IMR-90 (cell line): ENCODE data around the gene MFAP2. TPM values are rescaled to one million over a fixed set of nuclear protein-coding genes. Genes with fewer than 3 reads are reported as not detected.

ENCODE experiments used
- ATAC-seq: fragments of 200-7000 bp; cut with Tn5 transposase; 2 replicates; pipeline ENCODE4 v1.9.1; 2020; ENCODE audit warnings: low read depth, mild to moderate bottlenecking, moderate library complexity
- BruUV-seq: library from RNA; stranded (reverse); fragments of 400-500 nt; replicated peaks from 2 replicates; lab custom pipeline; 2021; lab: Mats Ljungman, UMichigan
- CTCF ChIA-PET: fragments of 300-600 bp; formaldehyde crosslinking; extraction: SDS; loops from one replicate; lab custom pipeline; 2021; ENCODE audit warnings: antibody characterized with exemption; lab: Yijun Ruan, JAX
- POLR2A ChIA-PET: fragments of 300-600 bp; sonication (Branson Sonifier 250); formaldehyde crosslinking; loops from one replicate; lab custom pipeline; 2022; ENCODE audit warnings: antibody characterized with exemption; ENCODE audit not compliant: unreplicated experiment; lab: Charles Lee
- DNase-seq: peaks from one replicate; pipeline ENCODE4 v3.0.0; 2013
- H2AFZ ChIP-seq: replicated peaks from 2 replicates; pipeline ENCODE3; 2013; ENCODE audit warnings: low read length, mild to moderate bottlenecking; ENCODE audit not compliant: poor library complexity
- H2AK5ac ChIP-seq: 2 replicates; pipeline ENCODE4 v1.6.1; 2013; ENCODE audit warnings: low read depth, low read length, inconsistent platforms
- H2AK9ac ChIP-seq: replicated peaks from 2 replicates; pipeline ENCODE3; 2013; ENCODE audit warnings: mild to moderate bottlenecking, low read depth, low read length, moderate library complexity; ENCODE audit not compliant: poor library complexity
- H2BK120ac ChIP-seq: 2 replicates; pipeline ENCODE4 v1.6.1; 2013; ENCODE audit warnings: low read depth, low read length, inconsistent platforms
- H2BK15ac ChIP-seq: 3 replicates; pipeline ENCODE4 v1.6.1; 2013; ENCODE audit warnings: low read depth, low read length, inconsistent platforms
- H2BK20ac ChIP-seq: 2 replicates; pipeline ENCODE4 v1.6.1; 2013; ENCODE audit warnings: low read depth, mild to moderate bottlenecking, inconsistent platforms, low read length, moderate library complexity
- H2BK5ac ChIP-seq: 2 replicates; pipeline ENCODE4 v1.6.1; 2013; ENCODE audit warnings: mild to moderate bottlenecking, low read depth, low read length, inconsistent platforms; ENCODE audit not compliant: poor library complexity, severe bottlenecking
- H3K14ac ChIP-seq: replicated peaks from 2 replicates; pipeline ENCODE4 v1.6.1; 2013; ENCODE audit warnings: low read depth, low read length, inconsistent platforms
- H3K18ac ChIP-seq: 2 replicates; pipeline ENCODE4 v1.6.1; 2013; ENCODE audit warnings: low read depth, low read length, control low read depth
- H3K23ac ChIP-seq: 2 replicates; pipeline ENCODE4 v1.6.1; 2013; ENCODE audit warnings: low read depth, low read length, inconsistent platforms
- H3K27ac ChIP-seq: 2 replicates; pipeline ENCODE4 v1.5.1; 2013; ENCODE audit warnings: mild to moderate bottlenecking, control low read depth, low read length; ENCODE audit not compliant: insufficient read depth
- H3K27me3 ChIP-seq: 2 replicates; pipeline ENCODE4 v1.6.1; 2013; ENCODE audit warnings: low read length; ENCODE audit not compliant: control insufficient read depth, insufficient read depth
- H3K36me3 ChIP-seq: 2 replicates; pipeline ENCODE4 v1.6.1; 2013; ENCODE audit warnings: low read length, mixed read lengths; ENCODE audit not compliant: control insufficient read depth, insufficient read depth
- H3K4ac ChIP-seq: 2 replicates; pipeline ENCODE4 v1.6.1; 2013; ENCODE audit warnings: low read depth, low read length, inconsistent platforms
- H3K4me1 ChIP-seq: 2 replicates; pipeline ENCODE4 v1.6.1; 2013; ENCODE audit warnings: low read length, mixed read lengths; ENCODE audit not compliant: control insufficient read depth, insufficient read depth
- H3K4me2 ChIP-seq: 2 replicates; pipeline ENCODE4 v1.6.1; 2013; ENCODE audit warnings: low read depth, mild to moderate bottlenecking, control low read depth, low read length, moderate library complexity
- H3K4me3 ChIP-seq: 2 replicates; pipeline ENCODE4 v1.5.1; 2013; ENCODE audit warnings: low read depth, mild to moderate bottlenecking, control low read depth, low read length, moderate library complexity; ENCODE audit not compliant: insufficient read depth
- H3K56ac ChIP-seq: 2 replicates; pipeline ENCODE4 v1.6.1; 2013; ENCODE audit warnings: low read length, inconsistent platforms; ENCODE audit not compliant: insufficient read depth; ENCODE audit errors: extremely low read depth
- H3K79me1 ChIP-seq, 2 experiments: 2 replicates each; pipeline ENCODE4 v1.6.1; 2013; ENCODE audit warnings: low read length in 2 of 2, inconsistent platforms in 1 of 2, low read depth in 1 of 2
- H3K9ac ChIP-seq: 2 replicates; pipeline ENCODE4 v1.6.1; 2013; ENCODE audit warnings: low read depth, low read length, control low read depth
- H3K9me1 ChIP-seq: 2 replicates; pipeline ENCODE4 v1.6.1; 2013; ENCODE audit warnings: low read length, inconsistent platforms; ENCODE audit not compliant: insufficient read depth
- H3K9me3 ChIP-seq: 2 replicates; pipeline ENCODE4 v1.6.1; 2013; ENCODE audit warnings: low read length; ENCODE audit not compliant: control insufficient read depth, insufficient read depth
- H4K20me1 ChIP-seq: 2 replicates; pipeline ENCODE4 v1.6.1; 2013; ENCODE audit warnings: low read length, inconsistent platforms; ENCODE audit not compliant: insufficient read depth
- H4K5ac ChIP-seq: 2 replicates; pipeline ENCODE4 v1.6.1; 2013; ENCODE audit warnings: mild to moderate bottlenecking, low read depth, low read length, control low read depth
- H4K8ac ChIP-seq, 2 experiments: 2 replicates each; pipeline ENCODE4 v1.6.1; 2013; ENCODE audit warnings: low read depth in 2 of 2, low read length in 2 of 2, control low read depth in 1 of 2, inconsistent platforms in 1 of 2
- H4K91ac ChIP-seq: 2 replicates; pipeline ENCODE4 v1.6.1; 2013; ENCODE audit warnings: low read depth, low read length, inconsistent platforms; ENCODE audit not compliant: insufficient read depth
- BHLHE40 ChIP-seq: fragments of 150-350 bp; IDR thresholded peaks from 2 replicates; pipeline ENCODE4 v1.6.1; 2016; ENCODE audit warnings: mild to moderate bottlenecking, low read depth, low read length
- CEBPB ChIP-seq: IDR thresholded peaks from 2 replicates; pipeline ENCODE4 v1.6.1; 2012; ENCODE audit warnings: low read depth, low read length, improper control_type of control experiment
- CHD1 ChIP-seq: IDR thresholded peaks from 2 replicates; pipeline ENCODE4 v1.6.1; 2012; ENCODE audit warnings: low read depth, low read length, improper control_type of control experiment
- CTCF ChIP-seq: conservative IDR thresholded peaks from 2 replicates; pipeline ENCODE4 v1.5.1; 2012; ENCODE audit warnings: mild to moderate bottlenecking, low read depth, low read length, improper control_type of control experiment
- FOS ChIP-seq: fragments of 150-350 bp; IDR thresholded peaks from 2 replicates; pipeline ENCODE4 v1.6.1; 2016; ENCODE audit warnings: low read depth, low read length
- MAFK ChIP-seq: IDR thresholded peaks from 2 replicates; pipeline ENCODE4 v1.6.1; 2012; ENCODE audit warnings: low read depth, low read length, improper control_type of control experiment
- MAZ ChIP-seq: IDR thresholded peaks from 2 replicates; pipeline ENCODE4 v1.6.1; 2012; ENCODE audit warnings: low read depth, mild to moderate bottlenecking, low read length, improper control_type of control experiment, moderate library complexity, borderline replicate concordance
- MXI1 ChIP-seq: IDR thresholded peaks from 2 replicates; pipeline ENCODE4 v1.6.1; 2012; ENCODE audit warnings: low read depth, mild to moderate bottlenecking, low read length, moderate library complexity, borderline replicate concordance
- NFE2L2 ChIP-seq: fragments of 150-350 bp; IDR thresholded peaks from 2 replicates; pipeline ENCODE4 v1.6.1; 2016; ENCODE audit warnings: low read depth, mild to moderate bottlenecking, low read length
- RAD21 ChIP-seq: IDR thresholded peaks from 2 replicates; pipeline ENCODE4 v1.6.1; 2012; ENCODE audit warnings: low read length, improper control_type of control experiment
- RCOR1 ChIP-seq: IDR thresholded peaks from 2 replicates; pipeline ENCODE4 v1.6.1; 2012; ENCODE audit warnings: mild to moderate bottlenecking, low read length, improper control_type of control experiment; ENCODE audit not compliant: insufficient replicate concordance
- SMC3 ChIP-seq: fragments of 150-350 bp; IDR thresholded peaks from 2 replicates; pipeline ENCODE4 v1.6.1; 2016; ENCODE audit warnings: low read depth, mild to moderate bottlenecking, antibody characterized with exemption, low read length, moderate library complexity
- USF2 ChIP-seq: fragments of 150-350 bp; IDR thresholded peaks from 2 replicates; pipeline ENCODE4 v1.6.1; 2017; ENCODE audit warnings: mild to moderate bottlenecking, antibody characterized with exemption, low read length, low read depth
- WGBS, 2 experiments: methylation state at CpG; one replicate each; pipeline versions ENCODE4 v1.1.5 to v1.1.7; 2013; ENCODE audit warnings: missing lambda C conversion rate in 2 of 2; ENCODE audit not compliant: insufficient read length in 1 of 2; ENCODE audit errors: extremely low coverage in 2 of 2; 5-methylcytosine and 5-hydroxymethylcytosine counted together
- dilution Hi-C: fragments of 300-500 bp; cut with HindIII; formaldehyde crosslinking; loops from one replicate; pipeline ENCODE4 v1.14.3; 2018; ENCODE audit warnings: low sequenced_read_pairs; ENCODE audit not compliant: unreplicated experiment
- in situ Hi-C: fragments of 300-500 bp; cut with MboI; formaldehyde crosslinking; loops from 3 replicates; pipeline ENCODE4 v1.14.3; 2019; ENCODE audit warnings: low sequenced_read_pairs, inconsistent platforms, mixed read lengths
- intact Hi-C: fragments of 100-400 bp; cut with micrococcal nuclease; formaldehyde crosslinking; loops from 2 replicates; pipeline ENCODE4 v1.10.0; 2022
- polyA plus RNA-seq, 3 experiments: library from polyadenylated mRNA; depleted of rRNA; stranded (reverse); fragments of >200 nt; gene quantifications; 2 replicates each; pipeline ENCODE4 v1.2.3, GENCODE V29; 2012; ENCODE audit warnings: low replicate concordance in 1 of 3
- total RNA-seq: library from RNA; depleted of rRNA; stranded (reverse); fragments of >200 nt; gene quantifications from 2 replicates; pipeline ENCODE4 v1.2.3, GENCODE V29; 2012

MFAP2 gene
- total and polyA plus RNA-seq, 2 of the 4 experiments (the other 2 are of a cell fraction) = 3.9 to 13.9 TPM

GRCh38 chr1:16986560-16986959 lies 6.1 kb upstream of the MFAP2 start:
- in situ Hi-C loops = no loop called here
- H3K4me2 ChIP-seq = no peak overlapping the region
- TF ChIP-seq RAD21 (no peak), MXI1 (no peak), CHD1 (no peak), BHLHE40 (no peak), NFE2L2 (no peak), USF2 (no peak), SMC3 (no peak), CEBPB (no peak), RCOR1 (no peak), CTCF (no peak), FOS (no peak), MAZ (no peak), MAFK (no peak)
- CTCF ChIA-PET = no interaction called here
- no peak overlapping the region for H3K18ac ChIP-seq
- DNase-seq (no peak), ATAC-seq (no peak)
- no peak overlapping the region for H4K91ac ChIP-seq
- no peak overlapping the region for H2BK20ac ChIP-seq
- H3K27me3 ChIP-seq = no peaks in the 10 kb centered on the region
- no peak overlapping the region for H3K9ac ChIP-seq
- H3K14ac ChIP-seq = no peak overlapping the region
- no peak overlapping the region for H3K56ac ChIP-seq
- intact Hi-C loops = no loop called here
- H2AK9ac ChIP-seq = no peak overlapping the region
- H2BK120ac ChIP-seq = no peak overlapping the region
- H2AFZ ChIP-seq = no peak overlapping the region
- no peak overlapping the region for H3K4ac ChIP-seq
- BruUV-seq = no TSS peak
- H3K23ac ChIP-seq = no peak overlapping the region
- H4K20me1 ChIP-seq = no peaks in the 10 kb centered on the region
- no peak overlapping the region for H2BK15ac ChIP-seq
- no peak overlapping the region for H2AK5ac ChIP-seq
- peaks cover 2% of the 10 kb centered on the region; the same call in 1 of the 2 replicates for H3K4me1 ChIP-seq
- no peaks in the 10 kb centered on the region for H3K9me1 ChIP-seq
- no peak overlapping the region for H2BK5ac ChIP-seq
- H3K79me1 ChIP-seq = no peaks in the 10 kb centered on the region
- dilution Hi-C loops = no loop called here
- H3K27ac ChIP-seq = no peak overlapping the region
- H3K9me3 ChIP-seq = no peaks in the 10 kb centered on the region
- H3K36me3 ChIP-seq = peaks cover 13% of the 10 kb centered on the region
- WGBS, 2 experiments = 100% methylated on average over 1 of the region's 23 CpGs; no CpG with 5 or more reads in 1 of the 2 experiments
- no peak overlapping the region for H4K8ac ChIP-seq
- H4K5ac ChIP-seq = no peak overlapping the region
- no peak overlapping the region for H3K4me3 ChIP-seq
- POLR2A ChIA-PET = no interaction called here
